ENCODE data around the gene NEURL2.
"Not testable (repeated sequence)": the region's sequence is repeated elsewhere in the genome, so short reads cannot be mapped to it uniquely, and the experiment has no call there.

NEURL2 gene

DNA sequence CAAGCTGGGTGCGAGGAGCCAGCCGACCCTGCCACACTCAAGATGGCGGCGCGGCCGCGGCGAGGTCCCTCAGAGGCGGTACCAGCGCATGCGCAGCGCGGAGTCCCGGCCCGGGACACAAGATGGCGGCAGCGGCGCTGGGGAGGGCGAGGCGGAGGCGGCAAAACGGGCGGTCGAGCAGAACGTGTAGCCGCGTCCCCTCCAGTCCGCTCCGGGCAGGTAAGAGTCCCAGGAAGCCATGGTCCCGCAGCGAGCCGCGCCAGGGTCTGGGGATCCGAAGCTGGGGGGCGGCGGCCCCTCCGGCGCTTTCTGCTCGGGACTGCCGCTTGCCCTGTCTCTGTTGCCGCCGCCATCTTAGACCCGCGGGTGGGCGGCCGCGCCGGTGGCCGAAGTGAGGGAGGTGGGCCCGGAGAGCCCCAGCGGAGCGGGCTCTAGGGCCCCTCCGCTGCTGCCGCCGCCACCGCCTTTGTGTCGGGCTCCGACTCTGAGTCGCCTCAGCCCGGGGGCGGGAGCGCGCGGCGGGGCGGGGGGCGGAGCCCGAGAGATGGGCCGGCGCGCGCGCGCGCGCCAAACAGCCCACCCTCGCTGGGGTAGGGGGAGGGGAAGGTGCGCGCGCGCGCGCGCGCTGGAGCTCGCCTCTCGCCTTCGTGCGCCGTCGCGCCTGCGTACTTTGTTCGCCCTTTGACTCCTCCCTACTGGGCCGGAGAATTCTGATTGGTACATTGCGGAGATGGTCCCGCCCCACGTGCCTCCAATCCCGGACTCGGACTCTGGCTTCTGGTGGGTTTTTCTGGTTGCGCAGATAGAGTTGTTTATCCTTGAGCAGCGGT, 43.8 kb upstream of the NEURL2 start, which contains the start of gene PCIF1:
Gene PCIF1, plus strand, starts transcription at position 98 of the 830 bp plus-strand sequence. CDS start 4,317 bp downstream, outside the sequence.
- TF ChIP-seq, protein P1, sequence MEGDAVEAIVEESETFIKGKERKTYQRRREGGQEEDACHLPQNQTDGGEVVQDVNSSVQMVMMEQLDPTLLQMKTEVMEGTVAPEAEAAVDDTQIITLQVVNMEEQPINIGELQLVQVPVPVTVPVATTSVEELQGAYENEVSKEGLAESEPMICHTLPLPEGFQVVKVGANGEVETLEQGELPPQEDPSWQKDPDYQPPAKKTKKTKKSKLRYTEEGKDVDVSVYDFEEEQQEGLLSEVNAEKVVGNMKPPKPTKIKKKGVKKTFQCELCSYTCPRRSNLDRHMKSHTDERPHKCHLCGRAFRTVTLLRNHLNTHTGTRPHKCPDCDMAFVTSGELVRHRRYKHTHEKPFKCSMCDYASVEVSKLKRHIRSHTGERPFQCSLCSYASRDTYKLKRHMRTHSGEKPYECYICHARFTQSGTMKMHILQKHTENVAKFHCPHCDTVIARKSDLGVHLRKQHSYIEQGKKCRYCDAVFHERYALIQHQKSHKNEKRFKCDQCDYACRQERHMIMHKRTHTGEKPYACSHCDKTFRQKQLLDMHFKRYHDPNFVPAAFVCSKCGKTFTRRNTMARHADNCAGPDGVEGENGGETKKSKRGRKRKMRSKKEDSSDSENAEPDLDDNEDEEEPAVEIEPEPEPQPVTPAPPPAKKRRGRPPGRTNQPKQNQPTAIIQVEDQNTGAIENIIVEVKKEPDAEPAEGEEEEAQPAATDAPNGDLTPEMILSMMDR (IDR thresholded peaks at IDR 0.05; ENCODE audit: low read depth, low read length, missing control alignments) = no peak
- peak within 1 kb of the TSS; percentile 75 for H3K4me3 ChIP-seq (replicated peaks; ENCODE audit: low read depth, low read length)
- DNase-seq (ENCODE audit: extremely low read depth, low read depth) = peak; percentile 95

DNA sequence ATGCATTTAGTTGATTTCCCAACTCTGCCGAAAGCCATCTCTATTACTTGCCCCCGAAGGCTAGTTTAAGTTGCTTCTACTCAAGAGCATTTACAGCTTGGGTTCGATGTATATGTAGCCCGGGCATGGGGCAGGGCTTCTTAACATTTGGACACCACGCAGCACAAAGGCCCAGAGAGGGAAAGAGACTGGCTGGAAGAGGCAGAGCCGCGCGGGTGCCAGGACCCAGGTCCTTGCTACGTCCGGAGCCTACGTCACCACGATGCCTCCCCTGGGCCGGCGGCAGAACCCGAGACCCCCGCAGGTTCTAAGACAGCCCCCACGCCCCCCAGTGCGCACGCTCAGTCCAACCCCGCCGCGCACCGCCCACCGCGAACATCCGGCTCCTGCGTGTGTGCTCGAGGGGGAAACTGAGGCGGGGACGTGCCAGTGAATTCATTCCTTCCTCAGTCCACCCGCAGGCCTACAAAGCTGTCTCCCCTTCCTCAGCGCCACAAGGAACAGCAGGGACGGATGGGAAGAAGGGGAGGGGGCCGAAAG, 43.1 kb upstream of the NEURL2 start:
- DNase-seq (ENCODE audit: extremely low read depth, low read depth) = no peak
- peak overlapping the region; percentile 75 for H3K4me3 ChIP-seq (replicated peaks; ENCODE audit: low read depth, low read length)
- TF ChIP-seq, protein P1 (IDR thresholded peaks at IDR 0.05; ENCODE audit: low read depth, low read length, missing control alignments) = no peak

DNA sequence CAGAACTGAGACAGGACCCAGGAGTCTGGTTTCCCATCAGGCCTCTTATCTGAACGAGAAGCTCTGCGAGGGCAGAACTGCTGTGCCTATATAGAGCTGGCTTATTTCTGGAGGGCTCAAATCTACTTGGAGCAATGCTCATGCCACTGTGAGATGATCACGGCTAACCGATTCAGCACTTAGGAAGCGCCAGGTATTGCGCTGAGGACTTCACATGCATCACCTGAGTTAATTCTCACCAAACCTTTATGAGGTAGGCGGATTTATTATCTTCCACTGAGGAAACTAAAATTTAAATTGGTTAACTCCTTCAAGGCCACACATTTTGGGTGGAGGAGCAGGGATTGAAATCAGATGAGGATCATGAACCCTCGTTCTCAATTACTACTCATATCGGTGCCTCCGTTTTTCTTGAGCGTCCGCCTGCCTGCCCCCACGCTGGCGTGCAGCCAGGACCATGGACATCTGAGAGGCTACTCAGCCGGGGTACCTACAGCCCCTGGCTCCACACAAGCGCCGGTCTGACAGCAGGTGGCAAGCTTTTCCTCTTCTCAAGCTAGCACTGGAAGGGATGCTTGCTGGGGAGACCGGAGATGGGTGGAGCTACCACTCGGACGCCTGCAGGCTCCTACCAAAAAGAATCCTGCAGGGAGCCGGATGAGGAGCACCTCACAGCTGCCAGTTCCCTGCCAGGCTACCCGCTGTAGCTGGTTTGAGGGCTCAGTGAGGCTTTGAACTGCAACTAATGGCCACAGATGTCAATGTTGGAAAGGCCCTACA, 42.4 kb upstream of the NEURL2 start:
- TF ChIP-seq, protein P1 (IDR thresholded peaks at IDR 0.05; ENCODE audit: low read depth, low read length, missing control alignments) = peak; percentile 23
- peak overlapping the region; percentile 75 for H3K4me3 ChIP-seq (replicated peaks; ENCODE audit: low read depth, low read length)
- DNase-seq (ENCODE audit: extremely low read depth, low read depth) = no peak

DNA sequence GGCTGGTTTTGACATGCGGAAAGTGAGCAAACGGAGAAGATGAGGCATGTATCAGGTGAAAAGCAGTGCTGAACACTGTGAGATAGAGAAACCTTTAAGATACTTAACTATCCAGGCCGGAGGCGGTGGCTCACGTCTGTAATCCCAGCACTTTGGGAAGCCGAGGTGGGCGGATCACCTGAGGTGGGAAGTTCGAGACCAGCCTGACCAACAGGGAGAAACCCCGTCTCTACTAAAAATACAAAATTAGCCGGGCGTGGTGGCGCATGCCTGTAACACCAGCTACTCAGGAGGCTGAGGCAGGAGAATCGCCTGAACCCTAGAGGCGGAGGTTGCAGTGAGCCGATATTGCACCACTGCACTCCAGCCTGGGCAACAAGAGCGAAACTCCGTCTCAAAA, 40.7 kb upstream of the NEURL2 start:
- H3K4me3 ChIP-seq (replicated peaks; ENCODE audit: low read depth, low read length); DNase-seq (ENCODE audit: extremely low read depth, low read depth): not testable (repeated sequence)

DNA sequence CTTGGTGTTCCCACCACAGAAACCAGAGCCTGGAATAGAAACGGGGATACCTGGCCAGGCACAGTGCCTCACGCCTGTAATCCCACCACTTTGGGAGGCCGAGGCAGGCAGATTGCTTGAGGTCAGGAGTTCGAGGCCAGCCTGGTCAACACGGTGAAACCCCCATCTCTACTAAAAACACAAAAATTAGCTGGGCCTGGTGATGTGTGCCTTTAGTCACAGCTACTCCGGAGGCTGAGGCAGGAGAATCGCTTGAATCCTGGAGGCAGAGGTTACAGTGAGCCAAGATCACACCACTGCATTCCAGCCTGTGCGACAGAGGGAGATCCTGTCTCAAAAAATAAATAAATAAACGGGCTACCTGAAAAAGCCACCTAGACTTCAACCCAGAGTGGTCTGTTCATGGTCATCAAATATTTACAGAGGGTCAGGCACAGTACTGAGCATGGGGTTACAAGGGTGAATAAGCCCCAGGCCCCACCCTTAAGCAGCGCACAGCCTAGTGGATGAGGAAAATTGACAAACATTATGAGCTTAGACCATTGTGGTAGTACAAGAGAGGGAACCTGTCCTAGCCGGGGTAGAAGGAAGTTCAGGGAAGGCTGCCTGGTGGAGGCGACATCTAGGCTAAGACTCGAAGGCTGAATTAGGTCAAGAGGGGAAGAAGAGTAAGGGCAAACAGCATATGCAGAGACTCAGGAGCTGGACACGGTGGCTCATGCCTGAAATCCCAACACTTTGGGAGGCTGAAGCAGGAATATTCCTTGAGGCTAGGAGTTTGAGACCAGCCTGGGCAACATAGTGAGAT, 36.3 kb upstream of the NEURL2 start:
- DNase-seq (ENCODE audit: extremely low read depth, low read depth) = no peak
- H3K4me3 ChIP-seq (replicated peaks; ENCODE audit: low read depth, low read length) = no peak overlapping the region
- TF ChIP-seq, protein P1 (IDR thresholded peaks at IDR 0.05; ENCODE audit: low read depth, low read length, missing control alignments) = no peak

DNA sequence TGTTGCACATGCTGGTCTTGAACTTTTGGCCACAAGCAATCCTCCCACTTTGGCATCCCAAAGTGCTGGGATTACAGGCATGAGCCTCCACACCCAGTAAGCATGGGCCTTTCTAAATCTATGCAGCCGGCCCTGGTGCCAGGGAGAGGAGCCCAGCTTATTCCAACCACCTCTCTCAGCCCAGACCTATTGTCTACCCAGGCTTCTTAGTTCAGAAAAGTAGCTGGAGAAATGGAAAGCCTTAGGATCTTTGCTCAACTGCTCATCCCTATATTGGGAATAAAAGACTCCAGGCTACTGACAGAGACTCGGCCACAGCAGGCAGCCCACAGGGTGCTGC, 35.7 kb upstream of the NEURL2 start:
- H3K4me3 ChIP-seq (replicated peaks; ENCODE audit: low read depth, low read length) = no peak overlapping the region
- no peak for DNase-seq (ENCODE audit: extremely low read depth, low read depth)
- TF ChIP-seq, protein P1 (IDR thresholded peaks at IDR 0.05; ENCODE audit: low read depth, low read length, missing control alignments) = no peak
